Skeletal muscle tissue (tissue), 4 donors: Measurements from ENCODE around the gene WASHC4. TPM values are rescaled to one million over a fixed set of nuclear protein-coding genes. Genes with fewer than 3 reads are reported as not detected.
"Not testable (repeated sequence)": the region's sequence is repeated elsewhere in the genome, so short reads cannot be mapped to it uniquely, and the experiment has no call there.

Experiments
- H3K27ac ChIP-seq: one replicate; pipeline ENCODE4 v1.7.0; 2013; ENCODE audit warnings: mild to moderate bottlenecking, low read depth, low read length, inconsistent platforms
- H3K27me3 ChIP-seq, 3 donors: one replicate each; pipeline ENCODE4 v1.7.0; 2013; ENCODE audit warnings: low read length in 3 of 3; ENCODE audit not compliant: control insufficient read depth in 3 of 3, insufficient read depth in 3 of 3
- H3K36me3 ChIP-seq, 3 donors: one replicate each; pipeline ENCODE4 v1.7.0; 2013; ENCODE audit warnings: low read length in 3 of 3; ENCODE audit not compliant: control insufficient read depth in 3 of 3, insufficient read depth in 3 of 3
- H3K4me1 ChIP-seq, 3 donors: one replicate each; pipeline ENCODE4 v1.7.0; 2013; ENCODE audit warnings: low read length in 3 of 3, mild to moderate bottlenecking in 3 of 3; ENCODE audit not compliant: control insufficient read depth in 3 of 3, insufficient read depth in 3 of 3
- H3K4me3 ChIP-seq, 3 donors: one replicate each; pipeline ENCODE4 v1.7.0; 2013; ENCODE audit warnings: low read length in 3 of 3
- H3K9ac ChIP-seq, 3 donors: one replicate each; pipeline ENCODE4 v1.7.0; 2013; ENCODE audit warnings: low read length in 3 of 3, mild to moderate bottlenecking in 3 of 3, moderate library complexity in 2 of 3, low read depth in 1 of 3
- H3K9me3 ChIP-seq, 3 donors: one replicate each; pipeline ENCODE4 v1.7.0; 2013; ENCODE audit warnings: low read length in 3 of 3; ENCODE audit not compliant: control insufficient read depth in 3 of 3
- total RNA-seq: library from RNA; depleted of rRNA; stranded (reverse); fragments of >200 nt; gene quantifications from one replicate; pipeline ENCODE4 v1.2.3, GENCODE V29; 2014
- donor health status: Osteomylitis.

The WASHC4 gene
- total RNA-seq, 1 donor from 2014 or later = 64.7 TPM

DNA sequence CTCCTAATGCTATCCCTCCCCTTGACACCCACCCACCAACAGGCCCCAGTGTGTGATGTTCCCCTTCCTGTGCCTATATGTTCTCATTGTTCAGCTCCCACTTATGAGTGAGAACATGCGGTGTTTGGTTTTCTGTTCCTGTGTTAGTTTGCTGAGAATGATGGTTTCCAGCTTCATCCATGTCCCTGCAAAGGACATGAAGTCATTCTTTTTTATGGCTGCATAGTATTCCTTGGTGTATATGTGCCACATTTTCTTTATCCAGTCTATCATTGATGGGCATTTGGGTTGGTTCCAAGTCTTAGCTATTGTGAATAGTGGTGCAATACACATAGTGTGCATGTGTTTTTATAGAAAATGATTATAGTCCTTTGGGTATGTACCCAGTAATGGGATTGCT, 71.6 kb downstream of the WASHC4 start:
- not testable (repeated sequence) for H3K4me1 ChIP-seq, H3K9me3 ChIP-seq, H3K27me3 ChIP-seq, H3K27ac ChIP-seq, H3K9ac ChIP-seq, H3K4me3 ChIP-seq
- peaks cover 1 to 26% (median 12%) of the 10 kb centered on the region in 3 donors for H3K36me3 ChIP-seq

DNA sequence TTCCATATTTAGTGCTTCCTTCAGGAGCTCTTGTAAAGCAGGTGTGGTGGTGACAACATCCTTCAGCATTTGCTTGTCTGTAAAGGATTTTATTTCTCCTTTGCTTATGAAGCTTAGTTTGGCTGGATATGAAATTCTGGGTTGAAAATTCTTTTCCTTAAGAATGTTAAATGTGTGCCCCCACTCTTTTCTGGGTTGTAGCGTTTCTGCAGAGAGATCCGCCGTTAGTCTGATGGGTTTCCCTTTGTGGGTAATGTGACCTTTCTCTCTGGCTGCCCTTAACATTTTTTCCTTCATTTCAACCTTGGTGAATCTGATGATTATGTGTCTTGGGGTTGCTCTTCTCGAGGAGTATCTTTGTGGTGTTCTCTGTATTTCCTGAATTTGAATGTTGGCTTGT, 75.9 kb downstream of the WASHC4 start:
- not testable (repeated sequence) for H3K4me1 ChIP-seq, H3K27me3 ChIP-seq, H3K4me3 ChIP-seq, H3K9ac ChIP-seq, H3K27ac ChIP-seq, H3K9me3 ChIP-seq
- H3K36me3 ChIP-seq = peaks cover 11 to 40% (median 35%) of the 10 kb centered on the region in 3 donors

GRCh38 chr12:105183976-105184375, 76.4 kb downstream of the WASHC4 start:
- H3K4me1 ChIP-seq, H3K9ac ChIP-seq, H3K27ac ChIP-seq, H3K4me3 ChIP-seq, H3K27me3 ChIP-seq, H3K9me3 ChIP-seq: not testable (repeated sequence)
- H3K36me3 ChIP-seq = peaks cover 11 to 44% (median 40%) of the 10 kb centered on the region in 3 donors

DNA sequence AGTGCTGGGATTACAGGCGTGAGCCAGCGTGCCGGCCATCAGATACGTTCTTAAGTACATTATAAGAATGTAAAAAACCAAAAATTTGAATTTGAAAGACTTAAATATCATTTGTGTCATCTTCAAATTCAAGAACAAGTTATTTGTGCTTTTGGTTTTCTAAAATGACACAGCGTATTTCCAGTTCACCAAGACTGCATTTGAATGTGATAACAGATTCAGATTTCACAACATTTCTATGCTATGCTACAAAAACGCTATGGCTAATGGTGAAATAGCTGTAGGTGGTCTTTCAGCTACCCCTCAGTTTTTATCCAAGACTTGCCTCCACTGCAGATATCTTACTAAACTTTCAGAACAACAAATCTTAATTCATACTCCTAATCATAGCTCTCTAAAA, 81.8 kb downstream of the WASHC4 start:
- no peaks in the 10 kb centered on the region for H3K9me3 ChIP-seq
- H3K27ac ChIP-seq = no peak overlapping the region
- H3K27me3 ChIP-seq = no peaks in the 10 kb centered on the region
- H3K4me1 ChIP-seq = no peaks in the 10 kb centered on the region
- H3K36me3 ChIP-seq = peaks cover 32 to 87% (median 82%) of the 10 kb centered on the region in 3 donors
- no peak overlapping the region for H3K4me3 ChIP-seq
- no peak overlapping the region for H3K9ac ChIP-seq

DNA sequence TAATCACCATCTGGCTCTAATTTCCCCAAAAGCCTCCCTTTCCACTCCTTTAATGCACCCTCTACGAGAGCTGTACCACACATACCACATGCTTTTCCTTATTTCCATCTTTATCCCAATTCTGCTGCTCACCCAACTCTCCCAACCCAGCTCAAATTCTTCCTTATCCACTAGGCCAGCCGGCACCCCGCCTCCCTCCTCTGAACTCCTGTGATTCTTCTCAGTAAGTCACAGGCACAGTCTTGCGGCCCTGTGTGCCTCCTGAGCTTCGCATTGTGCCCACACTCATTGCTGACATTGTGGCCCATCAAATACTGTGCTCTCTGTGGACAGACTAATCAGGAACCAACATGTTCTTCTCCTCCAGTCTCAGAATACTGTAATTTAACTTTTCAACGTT, 83.0 kb downstream of the WASHC4 start:
- H3K4me1 ChIP-seq = no peaks in the 10 kb centered on the region
- H3K9ac ChIP-seq = no peak overlapping the region
- H3K36me3 ChIP-seq = peaks cover 29 to 82% (median 77%) of the 10 kb centered on the region in 3 donors
- no peak overlapping the region for H3K27ac ChIP-seq
- H3K9me3 ChIP-seq = no peaks in the 10 kb centered on the region
- H3K4me3 ChIP-seq = no peak overlapping the region
- H3K27me3 ChIP-seq = no peaks in the 10 kb centered on the region

- Histone ChIP-seq H3K36me3 (peaks cover 44 to 78% (median 78%) of the 10 kb centered on the region in 3 donors), H3K9ac (no peak overlapping the region), H3K27ac (no peak overlapping the region), H3K9me3 (no peaks in the 10 kb centered on the region), H3K4me1 (no peaks in the 10 kb centered on the region), H3K27me3 (no peaks in the 10 kb centered on the region), H3K4me3 (no peak overlapping the region)
Measured at GRCh38 chr12:105192624-105193225, 85.2 kb downstream of the WASHC4 start.

DNA sequence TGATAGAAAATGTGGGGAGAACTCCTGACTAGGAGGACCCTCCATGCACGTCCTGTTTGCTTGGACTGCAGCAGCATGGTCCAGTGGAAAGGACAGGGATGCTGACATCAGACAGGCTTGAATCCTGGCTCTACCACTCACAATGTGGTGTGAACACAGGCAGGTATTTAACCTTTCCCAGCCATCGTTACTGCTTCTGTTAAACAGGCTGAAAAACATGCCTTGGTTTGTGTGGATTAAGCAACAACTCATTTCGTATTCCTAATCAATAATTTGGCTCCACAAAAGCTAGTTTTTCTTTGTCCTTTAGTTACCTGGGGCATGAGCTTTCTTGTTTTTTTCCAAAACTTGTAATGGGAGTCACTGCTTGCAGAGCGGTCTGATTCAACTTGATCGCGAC, 87.4 kb downstream of the WASHC4 start:
- H3K4me3 ChIP-seq = no peak overlapping the region
- no peaks in the 10 kb centered on the region for H3K9me3 ChIP-seq
- H3K27me3 ChIP-seq = no peaks in the 10 kb centered on the region
- no peaks in the 10 kb centered on the region for H3K4me1 ChIP-seq
- peaks cover 44 to 70% (median 70%) of the 10 kb centered on the region in 3 donors for H3K36me3 ChIP-seq
- H3K27ac ChIP-seq = no peak overlapping the region
- no peak overlapping the region for H3K9ac ChIP-seq

- Histone ChIP-seq H3K4me3 (no peak overlapping the region), H3K27me3 (no peaks in the 10 kb centered on the region), H3K4me1 (no peaks in the 10 kb centered on the region), H3K27ac (no peak overlapping the region), H3K9ac (no peak overlapping the region), H3K9me3 (no peaks in the 10 kb centered on the region), H3K36me3 (peaks cover 45 to 69% (median 59%) of the 10 kb centered on the region in 3 donors)
Measured at GRCh38 chr12:105196090-105196489, 88.6 kb downstream of the WASHC4 start.

- Histone ChIP-seq H3K27ac (no peak overlapping the region), H3K4me1 (no peaks in the 10 kb centered on the region), H3K9me3 (no peaks in the 10 kb centered on the region), H3K27me3 (no peaks in the 10 kb centered on the region), H3K9ac (no peak overlapping the region), H3K36me3 (peaks cover 49 to 61% (median 55%) of the 10 kb centered on the region in 3 donors), H3K4me3 (no peak overlapping the region)
Measured at GRCh38 chr12:105198961-105199360, 91.4 kb downstream of the WASHC4 start.

DNA sequence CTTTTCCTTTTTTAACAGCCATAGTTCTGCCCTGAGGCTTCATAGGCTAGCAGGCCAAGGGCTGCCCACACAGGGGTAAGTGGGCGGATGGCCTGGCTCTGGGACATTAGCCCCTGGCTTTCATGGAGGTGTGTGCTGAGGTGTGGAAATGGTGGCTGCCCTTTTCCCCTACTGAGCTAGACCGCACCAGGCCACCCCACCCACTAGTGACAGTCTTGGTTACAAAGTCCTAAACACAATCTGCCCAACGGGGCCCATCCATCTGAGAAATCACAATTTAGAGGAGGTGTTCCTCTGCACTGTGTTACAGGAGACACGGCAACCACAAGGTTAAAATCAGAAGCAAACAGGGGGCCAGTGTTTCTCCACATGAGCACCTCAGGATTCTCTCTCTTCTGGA, 92.9 kb downstream of the WASHC4 start:
- Histone ChIP-seq H3K4me3 (no peak overlapping the region), H3K9me3 (no peaks in the 10 kb centered on the region), H3K9ac (no peak overlapping the region), H3K4me1 (peaks cover 0 to 3% (median 0%) of the 10 kb centered on the region in 3 donors), H3K36me3 (peaks cover 51 to 64% (median 61%) of the 10 kb centered on the region in 3 donors), H3K27ac (no peak overlapping the region), H3K27me3 (no peaks in the 10 kb centered on the region)
